Measurements from ENCODE around the gene E2F1. TPM values are rescaled to one million over a fixed set of nuclear protein-coding genes. Genes with fewer than 3 reads are reported as not detected.

Gene E2F1
- total RNA-seq, 2 experiments from 2014 or later: 128 to 148 TPM

DNA sequence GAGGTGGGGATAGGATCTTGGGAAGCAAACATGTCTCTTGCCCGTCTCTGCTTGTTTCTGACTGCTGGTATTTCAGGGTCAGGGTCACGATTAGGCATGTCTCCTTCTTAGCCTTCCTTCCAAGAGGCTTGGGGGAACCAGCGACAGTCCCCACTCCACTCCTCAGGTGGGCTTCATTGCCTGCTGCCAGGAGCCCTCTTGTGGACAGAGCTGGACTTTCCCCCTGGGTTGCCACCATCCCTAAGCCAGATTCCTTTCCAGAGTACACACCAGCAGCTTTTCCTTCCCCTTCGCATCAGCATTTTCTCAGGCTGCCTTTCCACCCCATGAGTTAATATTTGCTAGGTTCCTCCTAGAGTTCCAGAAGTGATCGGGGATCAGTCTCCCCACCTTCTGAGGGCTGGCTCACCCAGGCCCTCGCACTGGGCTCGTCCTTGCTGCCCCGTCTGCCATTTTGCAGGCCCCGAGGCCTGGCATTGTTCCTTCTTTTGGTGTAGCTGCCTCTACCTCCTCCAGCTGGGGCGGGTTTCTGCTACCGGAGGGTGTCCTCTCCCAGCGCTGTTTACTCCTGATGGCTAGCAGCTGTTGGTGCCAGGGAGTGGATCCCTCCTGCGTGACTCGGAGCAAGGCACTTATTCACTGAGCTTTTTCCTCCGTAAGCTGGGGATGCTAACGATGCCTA, 32.8 kb downstream of the E2F1 start:
- Histone ChIP-seq H3K79me2 (ENCODE audit: insufficient read depth, low read depth, low read length) (no peaks in the 10 kb centered on the region), H4K20me1 (ENCODE audit: insufficient read depth, low read length) (no peaks in the 10 kb centered on the region), H3K4me1 (ENCODE audit: insufficient read depth, low read length, poor library complexity, severe bottlenecking) (peaks cover 19% of the 10 kb centered on the region), H2AFZ (ENCODE audit: low read length) (no peak overlapping the region), H3K36me3 (ENCODE audit: insufficient read depth, low read length) (peaks cover 23% of the 10 kb centered on the region; the same call in 1 of the 2 replicates), H3K9me3 (ENCODE audit: low read length) (no peaks in the 10 kb centered on the region), H3K9me2 (ENCODE audit: insufficient read depth, low read length) (no peaks in the 10 kb centered on the region), H3K4me3 (ENCODE audit: low read depth, low read length, poor library complexity, severe bottlenecking) (no peak overlapping the region), H3K27ac (ENCODE audit: low read depth, low read length, poor library complexity, severe bottlenecking) (peak overlapping the region; percentile 0), H3K4me2 (ENCODE audit: low read length) (no peak overlapping the region)
- intact Hi-C loops (cut with micrococcal nuclease; ENCODE audit: unreplicated experiment): loop anchor here (1.0 to 5.0 kb wide), 4 partner anchors 85 to 251 kb away; partner anchors contain the start of gene CDK5RAP1
- peak; percentile 82 for DNase-seq (ENCODE audit: low spot score)
- ChIA-PET CTCF (ENCODE audit: unreplicated experiment) (interaction anchor here (0.6 kb wide), 1 partner anchor 11 kb away, joined by 3 read pairs; no protein-coding TSS in a partner anchor), POLR2A (interaction anchor here (0.6 kb wide), 1 partner anchor 954 kb away, joined by 3 read pairs; no protein-coding TSS in a partner anchor)
- TF ChIP-seq EZH2phosphoT487 (IDR thresholded peaks at IDR 0.05; ENCODE audit: borderline replicate concordance, low read depth, low read length): no peak
- TF ChIP-seq, protein P1, sequence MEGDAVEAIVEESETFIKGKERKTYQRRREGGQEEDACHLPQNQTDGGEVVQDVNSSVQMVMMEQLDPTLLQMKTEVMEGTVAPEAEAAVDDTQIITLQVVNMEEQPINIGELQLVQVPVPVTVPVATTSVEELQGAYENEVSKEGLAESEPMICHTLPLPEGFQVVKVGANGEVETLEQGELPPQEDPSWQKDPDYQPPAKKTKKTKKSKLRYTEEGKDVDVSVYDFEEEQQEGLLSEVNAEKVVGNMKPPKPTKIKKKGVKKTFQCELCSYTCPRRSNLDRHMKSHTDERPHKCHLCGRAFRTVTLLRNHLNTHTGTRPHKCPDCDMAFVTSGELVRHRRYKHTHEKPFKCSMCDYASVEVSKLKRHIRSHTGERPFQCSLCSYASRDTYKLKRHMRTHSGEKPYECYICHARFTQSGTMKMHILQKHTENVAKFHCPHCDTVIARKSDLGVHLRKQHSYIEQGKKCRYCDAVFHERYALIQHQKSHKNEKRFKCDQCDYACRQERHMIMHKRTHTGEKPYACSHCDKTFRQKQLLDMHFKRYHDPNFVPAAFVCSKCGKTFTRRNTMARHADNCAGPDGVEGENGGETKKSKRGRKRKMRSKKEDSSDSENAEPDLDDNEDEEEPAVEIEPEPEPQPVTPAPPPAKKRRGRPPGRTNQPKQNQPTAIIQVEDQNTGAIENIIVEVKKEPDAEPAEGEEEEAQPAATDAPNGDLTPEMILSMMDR (conservative IDR thresholded peaks at IDR 0.05; ENCODE audit: low read length): peak; percentile 91
- BruUV-seq (replicated peaks): no TSS peak

DNA sequence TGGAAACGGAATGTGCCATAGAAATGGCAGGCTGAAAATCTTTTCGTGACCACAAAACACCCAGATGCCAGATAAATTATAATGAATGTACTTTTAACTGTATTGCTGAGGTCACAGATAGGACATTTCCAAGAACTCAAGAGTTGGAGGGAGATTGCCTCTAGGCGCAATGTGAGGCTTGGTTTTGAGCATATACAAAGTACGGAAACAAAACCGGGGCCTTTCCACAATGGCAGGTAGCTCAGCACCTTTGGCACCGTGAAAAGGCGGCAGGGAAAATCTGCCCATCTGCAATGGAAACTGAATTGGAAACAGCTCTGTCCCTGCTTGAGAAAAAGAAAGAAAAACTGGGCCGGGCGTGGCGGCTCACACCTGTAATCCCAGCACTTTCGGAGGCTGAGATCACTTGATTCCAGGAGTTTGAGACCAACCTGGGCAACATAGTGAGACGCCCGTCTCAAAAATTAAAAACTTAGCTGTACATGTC, 34.6 kb downstream of the E2F1 start:
- POLR2A ChIA-PET: interaction anchor here (0.6 to 1.3 kb wide), 2 partner anchors 13 to 191 kb away, joined by 4 read pairs; no protein-coding TSS in a partner anchor
- no peak overlapping the region for H3K27ac ChIP-seq (ENCODE audit: low read depth, low read length, poor library complexity, severe bottlenecking)
- H3K9me2 ChIP-seq (ENCODE audit: insufficient read depth, low read length): no peaks in the 10 kb centered on the region
- H3K79me2 ChIP-seq (ENCODE audit: insufficient read depth, low read depth, low read length): no peaks in the 10 kb centered on the region
- peaks cover 5% of the 10 kb centered on the region; the same call in 1 of the 2 replicates for H4K20me1 ChIP-seq (ENCODE audit: insufficient read depth, low read length)
- peaks cover 19% of the 10 kb centered on the region for H3K4me1 ChIP-seq (ENCODE audit: insufficient read depth, low read length, poor library complexity, severe bottlenecking)
- peaks cover 22% of the 10 kb centered on the region; the same call in 1 of the 2 replicates for H3K36me3 ChIP-seq (ENCODE audit: insufficient read depth, low read length)
- intact Hi-C loops (cut with micrococcal nuclease; ENCODE audit: unreplicated experiment): loop anchor here (2.0 to 5.0 kb wide), 2 partner anchors 83 to 249 kb away; partner anchors contain the start of gene CDK5RAP1
- no peaks in the 10 kb centered on the region for H3K9me3 ChIP-seq (ENCODE audit: low read length)
- no TSS peak for BruUV-seq (replicated peaks)
- no peak for TF ChIP-seq EZH2phosphoT487 (IDR thresholded peaks at IDR 0.05; ENCODE audit: borderline replicate concordance, low read depth, low read length)
- TF ChIP-seq, protein P1 (conservative IDR thresholded peaks at IDR 0.05; ENCODE audit: low read length): no peak
- H3K4me2 ChIP-seq (ENCODE audit: low read length): no peak overlapping the region
- DNase-seq (ENCODE audit: low spot score): no peak
- no peak overlapping the region for H2AFZ ChIP-seq (ENCODE audit: low read length)
- no peak overlapping the region for H3K4me3 ChIP-seq (ENCODE audit: low read depth, low read length, poor library complexity, severe bottlenecking)
- CTCF ChIA-PET (ENCODE audit: unreplicated experiment): no interaction called here

All from OCI-LY7 (cell line).